ENCODE data around the gene PHLDB1. TPM values are rescaled to one million over a fixed set of nuclear protein-coding genes. Genes with fewer than 3 reads are reported as not detected.
A peak's percentile ranks its signal among the peaks of the same experiment; 100 is the strongest.

PHLDB1 gene
- total and polyA plus RNA-seq, 7 donors = 12.6 to 45.8 (median 27.7) TPM

- no peaks in the 10 kb centered on the region for H3K9me3 ChIP-seq
- ATAC-seq (no peak), DNase-seq (peak in 1 of 2 donors; percentile 54)
- peaks cover 11% of the 10 kb centered on the region for H3K4me1 ChIP-seq
- intact Hi-C loops (cut with DNase I) = loop anchor here in 1 of 2 donors (5.0 kb wide), 1 partner anchor 103 kb away; the partner anchor contains the start of gene DDX6
- no peaks in the 10 kb centered on the region for H3K27me3 ChIP-seq (ENCODE audit: insufficient read depth in 3 of 3, low read length in 2 of 3)
- peak overlapping the region; percentile 69 for H3K4me3 ChIP-seq
- WGBS, 3 donors = 81 to 91% (median 86%) methylated on average over 33 to 41 of the region's 41 CpGs
- no peak overlapping the region for H3K27ac ChIP-seq
- H3K36me3 ChIP-seq (ENCODE audit: insufficient read depth in 1 of 2, low read depth in 1 of 2) = no peaks in the 10 kb centered on the region
- no peak for TF ChIP-seq CTCF (IDR thresholded peaks at IDR 0.05)
Observed at GRCh38 chr11:118688851-118689502, 81.6 kb downstream of the PHLDB1 start.

- Histone ChIP-seq H3K4me3 (peak overlapping the region; percentile 69), H3K27me3 (ENCODE audit: insufficient read depth in 3 of 3, low read length in 2 of 3) (no peaks in the 10 kb centered on the region), H3K9me3 (no peaks in the 10 kb centered on the region), H3K27ac (peak overlapping the region; percentile 80), H3K4me1 (peaks cover 11% of the 10 kb centered on the region), H3K36me3 (ENCODE audit: insufficient read depth in 1 of 2, low read depth in 1 of 2) (no peaks in the 10 kb centered on the region)
- intact Hi-C loops (cut with DNase I) = loop anchor here in 1 of 2 donors (5.0 kb wide), 1 partner anchor 103 kb away; the partner anchor contains the start of gene DDX6
- TF ChIP-seq CTCF (IDR thresholded peaks at IDR 0.05) = no peak
- peak; percentile 11 to 24 (median 16) for ATAC-seq
- 19 to 31% (median 20%) methylated on average over 9 of the region's 9 CpGs for WGBS, 3 donors
- no peak for DNase-seq
Observed at GRCh38 chr11:118689503-118689851, 82.1 kb downstream of the PHLDB1 start.

- Histone ChIP-seq H3K36me3 (ENCODE audit: insufficient read depth in 1 of 2, low read depth in 1 of 2) (no peaks in the 10 kb centered on the region), H3K4me3 (peak overlapping the region; percentile 69), H3K4me1 (peaks cover 11% of the 10 kb centered on the region), H3K27me3 (ENCODE audit: insufficient read depth in 3 of 3, low read length in 2 of 3) (no peaks in the 10 kb centered on the region), H3K9me3 (no peaks in the 10 kb centered on the region), H3K27ac (peak overlapping the region; percentile 80)
- DNase-seq = peak; percentile 82 to 96
- intact Hi-C loops (cut with DNase I) = loop anchor here (2.0 to 5.0 kb wide), 2 partner anchors 102 to 269 kb away; partner anchors contain the start of gene DDX6 (in 1 of the 2)
- peak; percentile 76 for TF ChIP-seq CTCF (IDR thresholded peaks at IDR 0.05)
- peak; percentile 95 to 98 (median 97) for ATAC-seq
- WGBS, 3 donors = 4 to 9% (median 6%) methylated on average over 25 to 30 of the region's 30 CpGs
Observed at GRCh38 chr11:118689852-118690552, 82.6 kb downstream of the PHLDB1 start.

- 81 to 84% (median 82%) methylated on average over 15 of the region's 15 CpGs for WGBS, 3 donors
- intact Hi-C loops (cut with DNase I) = loop anchor here in 1 of 2 donors (2.0 kb wide), 1 partner anchor 268 kb away; no protein-coding TSS in a partner anchor
- Histone ChIP-seq H3K4me3 (peak overlapping the region; percentile 69), H3K36me3 (ENCODE audit: insufficient read depth in 1 of 2, low read depth in 1 of 2) (no peaks in the 10 kb centered on the region), H3K27ac (peak overlapping the region; percentile 80), H3K9me3 (no peaks in the 10 kb centered on the region), H3K4me1 (peaks cover 11% of the 10 kb centered on the region), H3K27me3 (ENCODE audit: insufficient read depth in 3 of 3, low read length in 2 of 3) (no peaks in the 10 kb centered on the region)
- no peak for TF ChIP-seq CTCF (IDR thresholded peaks at IDR 0.05)
- no peak for DNase-seq
- ATAC-seq = no peak
Observed at GRCh38 chr11:118690553-118691304, 83.3 kb downstream of the PHLDB1 start.
